ENCODE data around the gene KRTAP2-2. TPM values are rescaled to one million over a fixed set of nuclear protein-coding genes. Genes with fewer than 3 reads are reported as not detected.

The KRTAP2-2 gene
- total RNA-seq, 4 donors from 2014 or later = not detected

DNA sequence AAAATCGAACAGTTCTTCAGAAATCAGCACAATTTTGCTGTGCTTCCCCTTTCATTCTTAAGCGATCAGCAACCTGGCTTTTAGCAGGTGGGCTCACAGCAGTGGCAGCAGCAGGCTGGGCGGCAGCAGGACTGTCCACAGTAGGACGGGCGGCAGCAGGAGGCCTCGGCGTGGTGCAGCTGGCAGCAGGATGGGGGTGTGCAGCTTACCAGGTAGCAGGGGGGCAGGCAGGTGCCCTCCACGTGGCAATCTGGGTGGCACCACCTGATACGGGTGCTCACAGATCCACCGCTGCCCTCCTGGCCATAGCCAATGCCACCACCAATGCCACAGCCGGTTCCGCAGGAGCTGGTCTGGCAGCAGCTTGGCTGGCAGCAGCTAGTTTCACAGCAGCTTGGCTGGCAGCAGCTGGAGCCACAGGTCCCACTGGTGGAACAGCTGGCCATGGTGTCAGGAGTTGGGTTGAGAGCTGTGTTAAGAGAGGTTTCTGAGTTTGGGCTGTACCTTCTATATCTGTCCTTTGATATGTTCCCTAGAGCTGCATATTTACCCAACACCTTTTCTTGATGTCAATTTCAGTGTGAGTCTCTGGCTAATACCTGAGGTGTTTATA, 25.3 kb downstream of the KRTAP2-2 start, which contains the start of gene KRTAP1-4:
Gene KRTAP1-4, minus strand, starts transcription at position 563 of the 613 bp plus-strand sequence. Its CDS starts 117 bp downstream, at position 446.
- no peak within 1 kb of the TSS for H3K4me3 ChIP-seq
- WGBS, 2 donors (ENCODE audit: low coverage in 1 of 2) = 77 to 100% methylated on average over 1 to 7 of the region's 12 CpGs

DNA sequence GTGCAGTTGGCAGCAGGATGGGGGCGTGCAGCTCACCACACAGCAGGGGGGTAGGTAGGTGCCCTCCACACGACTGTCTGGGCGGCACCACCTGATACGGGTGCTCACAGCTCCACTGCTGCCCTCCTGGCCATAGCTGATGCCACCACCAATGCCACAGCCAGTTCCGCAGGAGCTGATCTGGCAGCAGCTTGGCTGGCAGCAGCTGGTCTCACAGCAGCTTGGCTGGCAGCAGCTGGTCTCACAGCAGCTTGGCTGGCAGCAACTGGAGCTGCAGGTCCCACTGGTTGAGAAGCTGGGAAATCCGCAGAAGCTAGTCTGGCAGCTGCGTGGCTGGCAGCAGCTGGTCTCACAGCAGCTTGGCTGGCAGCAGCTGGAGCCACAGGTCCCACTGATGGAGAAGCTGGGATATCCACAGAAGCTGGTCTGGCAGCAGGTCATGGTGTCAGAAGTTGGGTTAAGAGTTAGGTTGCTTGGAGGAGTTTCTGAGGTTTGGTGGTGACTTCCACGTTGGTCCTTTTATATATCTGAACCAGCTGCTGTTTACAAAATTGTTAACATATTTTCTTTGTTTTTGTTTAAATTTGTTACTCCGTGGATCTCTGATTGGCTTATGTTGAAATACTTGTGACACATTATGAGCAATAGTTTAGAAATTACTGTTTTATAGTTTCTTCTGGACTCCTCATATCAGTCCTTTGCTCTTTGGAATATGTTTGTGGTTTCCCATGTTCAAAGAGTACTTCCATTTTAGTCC, 28.1 kb downstream of the KRTAP2-2 start, which contains the start of gene KRTAP1-5:
Gene KRTAP1-5, minus strand, starts transcription at position 494 of the 757 bp plus-strand sequence. Its CDS starts 53 bp downstream, at position 441.
- 46 to 76% methylated on average over 2 to 8 of the region's 9 CpGs for WGBS, 2 donors (ENCODE audit: low coverage in 1 of 2)
- no peak for DNase-seq
- Histone ChIP-seq H3K36me3 (no peaks in the 10 kb centered on the region), H3K4me3 (no peak within 1 kb of the TSS), H3K9me3 (no peaks in the 10 kb centered on the region), H3K27ac (no peak within 1 kb of the TSS), H3K4me1 (no peaks in the 10 kb centered on the region), H3K27me3 (peaks cover 3% of the 10 kb centered on the region)
- TF ChIP-seq EP300 (IDR thresholded peaks at IDR 0.05; ENCODE audit: low read depth) = no peak
- TF ChIP-seq POLR2A (IDR thresholded peaks at IDR 0.05) = no peak
- no peak for TF ChIP-seq POLR2AphosphoS5 (IDR thresholded peaks at IDR 0.05)
- no peak for TF ChIP-seq CTCF (IDR thresholded peaks at IDR 0.05)
- intact Hi-C loops (cut with DNase I; ENCODE audit: low total_unique reads) = no loop called here
- in situ Hi-C loops (cut with MboI; ENCODE audit: low pct_ligation_motif_present in 1 of 4, low pct_unique_long_range_greater_than_20kb in 1 of 4, low sequenced_read_pairs in 3 of 4) = no loop called here

More for the DNA sequence above, 25.3 kb downstream of the KRTAP2-2 start, which contains the start of gene KRTAP1-4:
- no peak within 1 kb of the TSS for H3K27ac ChIP-seq
- intact Hi-C loops (cut with DNase I; ENCODE audit: low total_unique reads) = no loop called here
- H3K27me3 ChIP-seq = peaks cover 3% of the 10 kb centered on the region
- no peaks in the 10 kb centered on the region for H3K9me3 ChIP-seq
- in situ Hi-C loops (cut with MboI; ENCODE audit: low pct_ligation_motif_present in 1 of 4, low pct_unique_long_range_greater_than_20kb in 1 of 4, low sequenced_read_pairs in 3 of 4) = no loop called here
- H3K4me1 ChIP-seq = no peaks in the 10 kb centered on the region
- no peak for DNase-seq
- TF ChIP-seq POLR2A (IDR thresholded peaks at IDR 0.05) (no peak), EP300 (IDR thresholded peaks at IDR 0.05; ENCODE audit: low read depth) (no peak)
- H3K36me3 ChIP-seq = no peaks in the 10 kb centered on the region

GRCh38 chr17:41024697-41025096, 30.3 kb downstream of the KRTAP2-2 start:
- intact Hi-C loops (cut with DNase I; ENCODE audit: low total_unique reads) = no loop called here
- H3K27ac ChIP-seq = no peak overlapping the region
- DNase-seq = no peak
- no peaks in the 10 kb centered on the region for H3K9me3 ChIP-seq
- TF ChIP-seq CTCF (IDR thresholded peaks at IDR 0.05) = no peak
- no peak for TF ChIP-seq POLR2AphosphoS5 (IDR thresholded peaks at IDR 0.05)
- no peak for TF ChIP-seq EP300 (IDR thresholded peaks at IDR 0.05; ENCODE audit: low read depth)
- no peak for TF ChIP-seq POLR2A (IDR thresholded peaks at IDR 0.05)
- H3K27me3 ChIP-seq = no peaks in the 10 kb centered on the region
- 73 to 81% methylated on average over 3 of the region's 3 CpGs for WGBS, 2 donors (ENCODE audit: low coverage in 1 of 2)
- no peaks in the 10 kb centered on the region for H3K36me3 ChIP-seq
- no peaks in the 10 kb centered on the region for H3K4me1 ChIP-seq
- in situ Hi-C loops (cut with MboI; ENCODE audit: low pct_ligation_motif_present in 1 of 4, low pct_unique_long_range_greater_than_20kb in 1 of 4, low sequenced_read_pairs in 3 of 4) = no loop called here
- H3K4me3 ChIP-seq = no peak overlapping the region

- Histone ChIP-seq H3K36me3 (no peaks in the 10 kb centered on the region), H3K4me1 (no peaks in the 10 kb centered on the region), H3K27me3 (no peaks in the 10 kb centered on the region), H3K9me3 (no peaks in the 10 kb centered on the region), H3K4me3 (no peak overlapping the region), H3K27ac (no peak overlapping the region)
- in situ Hi-C loops (cut with MboI; ENCODE audit: low pct_ligation_motif_present in 1 of 4, low pct_unique_long_range_greater_than_20kb in 1 of 4, low sequenced_read_pairs in 3 of 4) (no loop called here), intact Hi-C loops (cut with DNase I; ENCODE audit: low total_unique reads) (no loop called here)
- no peak for DNase-seq
- TF ChIP-seq POLR2AphosphoS5 (IDR thresholded peaks at IDR 0.05) = no peak
- no peak for TF ChIP-seq CTCF (IDR thresholded peaks at IDR 0.05)
- no peak for TF ChIP-seq EP300 (IDR thresholded peaks at IDR 0.05; ENCODE audit: low read depth)
- TF ChIP-seq POLR2A (IDR thresholded peaks at IDR 0.05) = no peak
These were observed 34.7 kb downstream of the KRTAP2-2 start for GRCh38 chr17:41020336-41020735.

All from transverse colon (tissue), 4 donors.